HG03175 (cell line): ENCODE results near the gene PPM1L.
A peak's percentile ranks its signal among the peaks of the same experiment; 100 is the strongest.
"Not testable (repeated sequence)": the region's sequence is repeated elsewhere in the genome, so short reads cannot be mapped to it uniquely, and the experiment has no call there.

Experiments
- ATAC-seq: cut with Tn5 transposase; IDR thresholded peaks from one replicate; pipeline ENCODE4 v1.9.1; 2021; ENCODE audit warnings: mild to moderate bottlenecking, moderate library complexity; ENCODE audit not compliant: unreplicated experiment

Gene PPM1L

DNA sequence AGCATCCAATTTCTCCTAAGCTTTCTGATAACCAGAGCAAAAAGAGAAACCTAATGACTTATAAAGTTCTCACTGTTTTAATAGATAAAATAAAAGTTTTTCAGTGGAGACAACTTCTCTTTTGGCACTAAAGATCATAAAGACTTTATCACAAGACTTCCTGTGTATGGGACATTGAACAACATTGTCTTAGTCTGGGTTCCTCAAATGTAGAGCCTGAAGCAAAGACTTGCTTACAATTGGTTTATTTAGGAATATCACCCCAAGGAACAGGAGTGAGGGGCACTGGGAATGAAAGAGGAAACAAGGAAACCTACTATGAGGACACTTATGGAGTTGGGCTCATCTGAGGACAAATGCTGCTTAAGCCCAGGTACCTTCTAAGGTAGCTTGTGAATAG, 221.7 kb downstream of the PPM1L start:
- no peak for ATAC-seq

DNA sequence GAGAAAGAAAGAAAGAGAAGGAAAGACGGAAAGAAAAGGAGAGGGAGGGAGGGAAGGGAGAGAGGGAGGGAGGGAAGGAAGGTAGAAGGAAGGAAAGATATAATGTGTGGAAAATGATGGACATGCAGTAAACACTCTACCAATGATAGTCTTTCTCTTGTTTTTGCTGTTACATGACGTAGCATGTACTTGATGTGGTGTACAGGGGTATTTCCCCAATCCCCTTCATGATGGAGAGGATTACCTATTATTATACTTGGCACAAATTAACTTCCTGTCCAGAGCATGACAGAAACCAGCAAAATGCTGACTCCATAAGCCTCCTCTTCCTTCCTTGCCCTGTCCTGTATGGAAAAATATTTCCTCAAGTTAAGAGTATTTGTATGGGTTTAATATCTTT, 224.7 kb downstream of the PPM1L start:
- ATAC-seq = peak; percentile 62

DNA sequence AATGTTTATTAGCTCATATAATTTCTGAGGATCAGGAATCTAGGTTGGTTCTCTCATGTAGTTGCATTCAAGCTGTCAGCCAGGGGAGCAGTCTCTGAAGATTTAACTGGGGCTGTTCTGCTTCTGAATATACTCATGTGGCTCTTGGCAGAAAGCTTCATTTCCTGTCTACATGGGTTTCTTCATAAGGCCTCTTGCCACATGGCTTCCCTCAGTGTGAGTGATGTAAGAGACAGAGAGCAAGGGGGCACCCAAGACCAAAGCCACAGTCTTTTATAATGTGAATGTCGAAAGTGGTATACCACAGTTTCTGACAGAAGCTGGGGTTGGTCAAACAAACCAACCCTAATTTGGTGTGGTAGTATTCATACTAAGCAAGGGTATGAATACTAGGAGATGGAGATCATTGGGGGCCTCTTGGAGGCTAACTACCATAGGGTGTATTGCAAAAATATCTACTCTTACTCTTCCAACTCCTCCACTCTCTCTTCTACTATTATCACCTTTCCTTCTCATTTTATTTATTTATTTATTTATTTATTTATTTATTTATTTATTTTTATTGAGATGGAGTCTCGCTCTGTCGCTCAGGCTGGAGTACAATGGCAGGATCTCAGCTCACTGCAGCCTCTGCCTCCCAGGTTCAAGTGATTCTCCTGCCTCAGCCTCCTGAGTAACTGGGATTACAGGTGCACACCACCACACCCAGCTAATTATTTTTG, 225.3 kb downstream of the PPM1L start:
- ATAC-seq = peak; percentile 86

DNA sequence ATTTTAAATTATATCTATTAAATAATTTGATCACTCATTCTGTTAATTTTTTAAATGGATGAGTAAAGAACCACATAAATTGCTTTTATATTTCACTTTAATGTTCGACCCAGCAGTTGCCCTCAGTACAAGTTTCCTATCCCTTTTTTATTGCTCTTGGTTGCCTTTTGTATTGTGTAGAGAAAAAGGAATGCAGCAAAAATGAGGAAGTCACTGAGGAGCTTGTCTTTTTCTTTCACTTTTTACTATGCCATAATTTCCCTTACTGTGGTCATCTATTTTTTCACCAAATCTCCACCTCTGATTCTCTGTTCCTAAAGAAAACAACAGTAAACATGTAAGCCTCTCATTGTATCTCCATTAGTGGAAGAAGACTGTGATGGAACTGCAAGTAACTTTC, 226.5 kb downstream of the PPM1L start:
- ATAC-seq = no peak

DNA sequence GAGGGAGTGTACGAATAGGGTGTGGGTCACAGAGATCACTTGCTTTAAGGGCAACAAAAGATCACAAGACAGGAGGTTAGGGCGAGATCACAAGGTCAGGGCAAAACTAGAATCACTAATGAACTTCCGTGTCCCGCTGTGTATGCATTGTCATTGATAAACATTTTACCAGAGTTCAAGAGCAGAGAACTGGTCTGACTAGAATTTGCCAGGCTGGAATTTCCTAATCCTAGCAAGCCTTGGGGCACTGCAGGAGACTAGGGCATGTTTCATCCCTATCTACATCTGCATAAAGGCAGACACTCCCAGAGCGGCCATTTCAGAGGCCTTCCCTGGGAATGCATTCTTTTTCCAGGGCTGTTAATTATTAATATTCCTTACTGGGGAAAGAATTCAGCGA, 227.9 kb downstream of the PPM1L start:
- ATAC-seq = not testable (repeated sequence)

DNA sequence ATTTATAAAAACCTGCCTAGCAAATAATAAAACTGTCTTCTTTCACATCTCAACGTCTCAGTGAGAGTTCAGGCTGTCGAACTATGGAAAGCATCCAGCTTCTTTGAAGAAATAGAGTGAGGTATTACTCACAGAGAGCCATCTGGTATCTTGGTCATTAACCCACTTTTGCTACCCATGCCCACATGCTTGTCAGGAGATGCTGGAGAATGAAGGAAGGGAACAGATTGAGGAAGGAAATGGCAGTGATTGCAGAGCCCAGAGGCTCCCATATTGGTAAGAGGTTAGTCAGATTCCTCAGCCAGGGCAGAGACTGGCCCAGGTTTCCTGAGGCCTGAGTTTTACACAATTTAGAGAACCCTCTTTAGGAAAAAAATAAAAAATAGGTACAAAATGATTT, 230.0 kb downstream of the PPM1L start:
- no peak for ATAC-seq

DNA sequence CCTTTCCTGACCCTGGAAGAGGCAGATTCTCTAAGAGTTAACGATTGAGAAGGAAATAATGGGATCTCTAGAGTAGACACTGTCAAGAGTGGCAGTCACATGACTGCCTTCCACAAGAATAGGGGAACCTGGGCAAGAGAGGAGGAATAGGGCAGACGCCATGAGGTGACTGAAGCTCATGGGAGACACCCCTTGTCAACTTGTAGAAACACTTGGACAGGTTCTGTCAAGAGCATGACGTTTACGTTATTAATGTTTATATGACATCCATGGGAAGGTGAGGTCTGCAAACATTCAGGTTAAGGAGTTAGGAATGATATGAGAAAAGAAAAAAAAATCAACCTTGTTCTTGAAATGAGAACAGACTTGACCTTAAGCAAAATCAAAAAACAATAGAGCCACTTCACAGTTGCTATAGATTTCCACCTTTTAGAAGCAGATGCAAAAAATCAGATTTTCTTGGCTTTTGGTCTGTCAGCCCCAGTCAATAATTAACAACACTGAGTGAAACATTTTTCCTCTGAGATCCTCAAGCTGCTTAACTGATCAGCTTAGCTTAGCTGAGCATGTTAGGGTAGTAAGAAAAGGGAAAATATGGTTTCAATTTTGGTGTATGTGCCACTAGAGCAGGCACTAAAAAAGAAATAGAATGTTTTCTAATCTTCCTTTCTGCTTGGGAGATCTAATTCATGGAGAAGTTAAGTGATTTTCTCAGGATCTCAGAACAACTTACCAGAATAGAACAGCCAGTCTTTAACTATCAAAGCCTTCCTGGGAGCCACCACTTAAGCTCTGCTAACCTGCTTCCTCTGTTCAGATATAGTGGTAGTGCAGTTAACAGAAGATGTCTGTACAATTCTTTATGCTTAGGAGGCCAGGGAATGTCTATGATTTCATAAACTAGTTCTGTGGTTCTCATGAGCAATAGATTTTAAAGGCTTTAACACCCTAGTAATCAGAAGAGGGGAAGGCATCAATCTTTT, 232.2 kb downstream of the PPM1L start:
- no peak for ATAC-seq

DNA sequence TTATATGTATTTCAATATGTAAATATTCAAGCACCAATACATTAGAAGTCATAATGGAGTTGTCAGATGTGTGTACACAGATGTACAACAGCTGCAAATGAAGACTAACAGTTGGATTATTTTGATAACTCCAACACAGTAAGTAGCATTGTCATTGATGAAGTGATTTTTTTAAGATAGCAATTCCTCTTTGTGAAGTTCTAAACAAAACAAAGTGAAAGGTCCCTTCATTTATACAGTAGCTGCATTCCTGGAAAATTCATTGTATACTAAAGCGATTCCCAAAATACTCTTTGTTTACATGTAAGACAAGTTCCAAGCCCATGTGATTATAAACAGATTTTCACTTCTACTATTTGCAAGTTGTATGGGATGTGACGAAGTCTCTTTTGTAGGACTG, 234.4 kb downstream of the PPM1L start:
- ATAC-seq = no peak

DNA sequence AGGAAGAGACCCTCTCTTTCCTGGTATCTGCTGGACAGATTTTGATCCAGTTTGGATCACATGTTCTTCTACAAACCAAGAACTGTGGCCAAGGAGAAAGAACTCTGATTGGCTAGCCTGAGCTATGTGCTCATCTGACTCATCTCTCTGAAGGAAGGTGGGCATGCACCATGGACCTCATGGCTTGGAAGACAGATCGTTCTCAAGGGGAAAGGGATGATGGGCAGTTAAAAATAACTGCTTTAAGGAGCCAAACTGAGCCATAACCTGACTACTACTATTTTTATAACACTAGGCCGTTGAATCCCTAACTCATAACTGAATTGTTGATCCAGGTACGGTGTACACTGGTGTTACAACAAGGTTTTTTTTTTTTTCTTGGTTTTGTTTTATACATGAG, 236.7 kb downstream of the PPM1L start:
- no peak for ATAC-seq

DNA sequence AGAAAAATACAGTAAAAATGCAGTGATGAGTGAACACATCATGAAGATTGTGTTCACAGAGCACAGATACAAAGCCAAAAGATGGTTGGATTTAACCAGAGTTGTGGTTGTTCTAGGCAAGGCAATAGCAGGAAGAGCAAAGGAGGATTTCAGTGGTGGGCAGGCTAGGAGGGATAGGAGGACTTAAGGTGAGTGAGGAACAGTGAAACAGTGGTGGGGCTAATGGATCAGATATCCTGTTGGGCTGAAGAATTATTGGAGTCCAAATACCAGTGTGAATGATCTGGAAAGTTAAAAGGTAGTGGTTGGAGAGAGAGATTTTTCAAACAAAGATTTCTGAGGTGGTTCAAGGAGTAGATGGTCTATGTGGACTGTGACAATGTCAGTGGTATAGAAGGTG, 240.8 kb downstream of the PPM1L start:
- ATAC-seq = no peak

DNA sequence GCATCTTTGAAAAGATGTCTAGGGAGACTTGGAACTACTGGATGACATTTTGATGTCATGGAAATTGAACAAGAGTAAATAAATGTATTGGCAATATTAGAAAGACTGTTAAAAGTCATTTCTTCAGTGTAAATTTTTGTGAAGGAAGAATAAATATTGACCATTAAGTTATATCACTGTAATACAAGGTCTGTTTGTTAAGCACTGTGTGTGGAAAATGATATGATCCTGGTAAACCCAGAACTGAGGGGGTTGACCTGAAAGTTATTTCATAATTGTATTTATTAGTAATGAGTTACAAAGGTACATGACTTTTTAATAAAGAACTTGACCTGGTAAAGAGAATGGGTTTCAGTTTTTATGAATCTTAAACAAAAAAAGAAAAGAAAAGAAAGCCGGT, 242.6 kb downstream of the PPM1L start:
- no peak for ATAC-seq

DNA sequence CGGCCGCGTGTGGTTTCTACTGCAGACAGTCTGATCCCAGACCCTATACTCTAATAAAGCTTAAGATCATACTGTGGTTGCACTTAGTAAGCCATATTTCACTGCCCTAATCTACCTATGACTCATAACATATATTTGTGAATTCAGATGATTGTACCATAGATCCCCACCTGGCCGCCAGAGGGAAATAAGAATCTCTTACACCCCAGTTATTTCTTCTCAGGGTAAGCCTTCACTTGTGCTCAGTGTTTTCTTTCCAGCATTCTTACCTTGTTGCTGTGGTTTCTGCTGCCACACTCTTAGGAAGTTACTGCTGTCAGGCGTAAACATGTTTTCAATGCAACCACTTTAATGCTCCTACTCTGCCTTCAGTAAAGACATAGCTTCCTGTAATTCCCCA, 243.2 kb downstream of the PPM1L start:
- ATAC-seq = peak; percentile 75

DNA sequence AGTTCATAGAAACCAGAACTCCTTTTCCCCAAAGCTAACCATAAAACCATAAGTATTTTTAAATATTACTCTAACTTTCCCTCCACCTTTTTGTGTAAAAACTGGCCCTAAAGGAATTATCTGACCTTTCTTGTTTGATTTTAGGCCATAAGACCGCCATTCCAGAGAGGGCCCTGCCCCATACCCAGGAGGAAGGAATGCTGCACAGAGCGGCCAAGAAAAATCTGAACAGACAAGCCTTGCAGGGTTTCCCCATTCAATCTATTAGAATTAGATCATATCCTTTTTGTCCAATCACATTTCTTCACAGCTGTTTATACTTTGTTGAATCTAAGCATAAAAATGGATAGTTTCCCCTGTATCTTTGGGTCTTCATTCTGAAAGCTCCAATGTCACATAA, 252.1 kb downstream of the PPM1L start:
- ATAC-seq = no peak

DNA sequence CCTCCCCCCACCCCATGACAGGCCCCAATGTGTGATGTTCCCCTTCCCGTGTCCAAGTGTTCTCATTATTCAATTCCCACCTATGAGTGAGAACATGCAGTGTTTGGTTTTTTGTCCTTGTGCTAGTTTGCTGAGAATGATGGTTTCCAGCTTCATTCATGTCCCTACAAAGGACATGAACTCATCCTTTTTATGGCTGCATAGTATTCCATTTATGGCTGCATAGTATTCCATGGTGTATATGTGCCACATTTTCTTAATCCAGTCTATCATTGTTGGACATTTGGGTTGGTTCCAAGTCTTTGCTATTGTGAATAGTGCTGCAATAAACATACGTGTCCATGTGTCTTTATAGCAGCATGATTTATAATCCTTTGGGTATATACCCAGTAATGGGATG, 254.1 kb downstream of the PPM1L start:
- ATAC-seq = not testable (repeated sequence)

DNA sequence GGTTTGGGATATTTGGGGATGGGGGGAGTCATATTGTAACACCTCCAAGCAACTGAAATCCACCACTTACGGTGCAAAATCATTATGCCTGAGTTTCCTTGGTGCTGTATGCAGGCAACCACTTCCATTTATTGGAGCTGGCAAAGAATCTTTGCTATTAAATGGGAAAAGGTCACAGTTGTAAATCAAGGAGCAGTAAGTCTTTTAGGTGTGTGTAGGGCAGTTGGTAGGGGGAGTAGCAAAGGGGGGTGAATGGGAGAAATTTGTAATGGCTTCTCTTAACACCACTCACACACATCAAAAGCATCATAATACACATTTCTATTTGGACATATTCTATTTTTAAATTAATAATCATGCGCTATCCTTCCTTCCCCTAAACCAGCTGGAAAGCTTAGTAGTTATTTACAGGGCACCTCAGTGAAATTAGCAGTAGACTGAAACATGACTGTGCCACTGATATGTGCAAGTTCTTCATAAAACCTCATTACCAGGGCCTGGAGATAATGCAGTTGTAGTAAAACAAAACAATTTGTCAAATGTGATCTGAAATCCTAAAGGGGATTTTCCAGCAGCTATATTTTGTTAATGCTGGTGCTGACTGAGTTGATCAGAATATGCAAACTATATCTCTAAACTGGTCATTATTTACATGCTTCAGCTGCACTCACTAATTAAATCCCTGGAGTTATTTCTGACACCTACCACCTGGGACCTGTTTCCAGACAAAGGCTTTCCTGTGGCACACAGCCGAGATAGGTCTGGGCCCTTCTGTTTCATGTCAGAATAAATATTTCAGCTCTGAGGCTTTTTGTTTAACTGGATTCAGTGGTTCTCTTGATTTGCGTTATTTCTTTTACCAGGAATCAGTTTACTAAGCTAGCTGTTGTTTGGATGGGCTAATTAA, 259.1 kb downstream of the PPM1L start:
- no peak for ATAC-seq

DNA sequence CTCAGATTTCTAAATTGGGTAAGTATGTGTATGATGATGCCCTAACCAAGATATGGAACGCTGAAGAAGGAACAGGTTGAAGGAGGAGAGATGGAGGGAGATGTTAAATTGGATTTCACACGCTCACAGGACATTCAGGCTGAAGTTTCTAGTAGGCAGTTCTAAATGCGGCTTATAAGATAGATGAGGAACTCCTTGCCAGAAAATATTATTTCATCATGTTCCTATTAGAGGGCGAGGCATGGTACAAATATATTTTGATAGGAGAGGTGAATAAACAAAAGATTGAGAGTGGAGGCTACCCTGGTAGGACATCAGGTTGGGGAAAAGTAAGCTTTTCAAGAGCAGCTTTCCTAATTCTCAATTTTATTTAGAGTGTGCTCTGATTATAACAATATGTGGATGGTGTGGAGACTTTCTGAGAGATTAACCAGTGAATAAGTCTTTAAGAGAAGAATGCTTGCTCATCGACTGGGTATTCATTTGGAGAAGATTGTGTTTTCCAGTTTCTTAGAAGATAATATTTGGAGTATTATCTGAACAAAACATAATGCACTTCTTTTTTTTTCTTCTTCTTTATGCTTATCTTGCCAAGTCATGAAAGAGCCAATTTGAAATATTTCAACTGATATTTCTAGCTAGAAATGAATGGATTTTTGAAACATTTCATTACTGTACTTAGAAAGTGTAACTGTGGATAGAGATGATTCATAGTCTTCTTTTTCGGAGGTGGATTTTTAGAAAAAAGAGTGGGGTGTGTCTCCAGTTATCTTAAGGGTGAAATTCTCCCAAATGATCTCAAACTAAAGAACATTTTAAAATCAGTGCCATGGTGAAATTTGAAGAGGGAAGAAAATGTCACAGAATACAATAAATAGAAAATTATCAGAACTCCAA, 260.6 kb downstream of the PPM1L start:
- ATAC-seq = no peak

DNA sequence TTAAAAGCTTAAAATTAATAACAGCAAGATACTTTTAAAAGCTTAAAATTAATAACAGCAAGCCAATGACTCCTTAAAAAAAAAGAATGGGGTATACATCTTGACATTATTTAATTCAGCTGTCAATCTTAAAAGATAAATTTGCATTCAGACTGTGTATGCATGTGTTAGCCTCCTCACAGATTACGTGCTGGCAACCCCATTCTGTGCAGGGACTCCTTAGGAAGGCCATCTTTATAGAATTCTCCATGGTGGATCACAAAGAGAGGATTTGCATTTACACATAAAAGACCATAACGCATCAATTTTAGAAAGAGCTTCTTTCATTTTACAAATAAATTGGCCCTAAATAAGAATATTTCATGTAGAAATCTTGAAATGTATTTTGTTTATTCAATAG, 261.9 kb downstream of the PPM1L start:
- ATAC-seq = no peak

DNA sequence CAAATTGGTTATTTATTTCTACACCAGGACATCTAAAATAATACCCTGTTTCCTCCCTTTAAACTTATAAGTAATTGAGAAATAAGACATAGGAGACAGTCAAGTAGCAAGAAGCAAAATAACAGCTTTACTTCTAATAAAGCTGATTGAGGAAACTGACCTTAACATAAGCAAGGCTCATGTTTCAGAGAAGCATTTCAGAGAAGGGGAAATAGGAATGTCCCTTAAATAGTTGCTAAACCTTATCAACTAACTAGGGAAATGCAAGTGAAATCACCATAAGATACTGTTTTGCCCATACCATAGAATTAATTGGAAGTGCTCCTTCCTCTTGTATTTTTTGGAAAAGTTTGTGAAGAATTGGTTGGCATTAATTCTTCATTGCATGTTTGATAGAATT, 264.2 kb downstream of the PPM1L start:
- ATAC-seq = no peak

DNA sequence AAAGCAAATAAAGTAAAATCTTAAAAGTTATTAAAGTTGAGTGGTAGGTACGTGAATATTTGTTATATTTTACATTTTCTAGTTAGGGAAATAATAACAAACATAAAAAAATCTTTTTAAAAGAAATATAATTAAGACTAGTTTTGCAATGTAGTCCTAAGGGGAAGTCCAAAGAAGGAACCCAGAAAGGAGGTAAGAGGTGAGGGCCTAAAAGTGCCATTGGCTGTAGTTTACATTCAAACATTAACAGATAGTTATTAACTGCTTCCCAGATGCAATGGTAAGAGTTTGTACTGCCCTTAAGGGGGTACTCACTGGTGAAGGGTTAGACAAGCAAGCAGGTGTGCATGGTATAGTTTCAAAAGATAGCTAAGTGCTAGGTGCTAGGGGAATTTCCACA, 269.9 kb downstream of the PPM1L start:
- ATAC-seq = no peak
